Brain microvascular endothelial cell (primary cell): ENCODE data around the gene CFI.

Experiments used
- DNase-seq: peaks from one replicate; pipeline ENCODE4 v3.0.0-alpha.2; 2020
- H3K27ac ChIP-seq: fragments of 250-450 bp; sonication (Bioruptor Pico); 2 replicates; pipeline ENCODE4 v1.5.1; 2020; ENCODE audit warnings: mild to moderate bottlenecking, moderate library complexity
- H3K27me3 ChIP-seq: fragments of 250-450 bp; sonication (Bioruptor Pico); replicated peaks from 2 replicates; pipeline ENCODE4 v1.5.1; 2020; ENCODE audit warnings: mild to moderate bottlenecking
- H3K36me3 ChIP-seq: fragments of 250-450 bp; sonication (Bioruptor Pico); replicated peaks from 2 replicates; pipeline ENCODE4 v1.5.1; 2020; ENCODE audit warnings: mild to moderate bottlenecking
- H3K4me3 ChIP-seq: 2 replicates; pipeline ENCODE4 v1.5.1; 2011; ENCODE audit warnings: low read depth, mild to moderate bottlenecking, control low read depth, low read length, moderate library complexity
- in situ Hi-C: cut with HindIII; loops from 2 replicates; pipeline ENCODE4 v1.10.0; 2017; ENCODE audit warnings: low sequenced_read_pairs, low pct_ligation_motif_present
- TF ChIP-seq, protein P1 (sequence below): IDR thresholded peaks from 2 replicates; pipeline ENCODE4 v1.5.1; 2011; ENCODE audit warnings: low read depth, mild to moderate bottlenecking, moderate library complexity, low read length, control low read depth, inconsistent platforms; ENCODE audit errors: missing control alignments

CFI gene

GRCh38 chr4:109810552-109811387 lies 9.0 kb upstream of the CFI start:
- in situ Hi-C loops = no loop called here
- no peak overlapping the region for H3K4me3 ChIP-seq
- H3K36me3 ChIP-seq = no peaks in the 10 kb centered on the region
- no peaks in the 10 kb centered on the region for H3K27me3 ChIP-seq
- TF ChIP-seq, protein P1, sequence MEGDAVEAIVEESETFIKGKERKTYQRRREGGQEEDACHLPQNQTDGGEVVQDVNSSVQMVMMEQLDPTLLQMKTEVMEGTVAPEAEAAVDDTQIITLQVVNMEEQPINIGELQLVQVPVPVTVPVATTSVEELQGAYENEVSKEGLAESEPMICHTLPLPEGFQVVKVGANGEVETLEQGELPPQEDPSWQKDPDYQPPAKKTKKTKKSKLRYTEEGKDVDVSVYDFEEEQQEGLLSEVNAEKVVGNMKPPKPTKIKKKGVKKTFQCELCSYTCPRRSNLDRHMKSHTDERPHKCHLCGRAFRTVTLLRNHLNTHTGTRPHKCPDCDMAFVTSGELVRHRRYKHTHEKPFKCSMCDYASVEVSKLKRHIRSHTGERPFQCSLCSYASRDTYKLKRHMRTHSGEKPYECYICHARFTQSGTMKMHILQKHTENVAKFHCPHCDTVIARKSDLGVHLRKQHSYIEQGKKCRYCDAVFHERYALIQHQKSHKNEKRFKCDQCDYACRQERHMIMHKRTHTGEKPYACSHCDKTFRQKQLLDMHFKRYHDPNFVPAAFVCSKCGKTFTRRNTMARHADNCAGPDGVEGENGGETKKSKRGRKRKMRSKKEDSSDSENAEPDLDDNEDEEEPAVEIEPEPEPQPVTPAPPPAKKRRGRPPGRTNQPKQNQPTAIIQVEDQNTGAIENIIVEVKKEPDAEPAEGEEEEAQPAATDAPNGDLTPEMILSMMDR = no peak
- no peak for DNase-seq
- no peak overlapping the region for H3K27ac ChIP-seq

- Histone ChIP-seq H3K4me3 (no peak overlapping the region), H3K27me3 (no peaks in the 10 kb centered on the region), H3K27ac (no peak overlapping the region), H3K36me3 (no peaks in the 10 kb centered on the region)
- DNase-seq = no peak
- TF ChIP-seq, protein P1 = no peak
- in situ Hi-C loops = no loop called here
Measured at GRCh38 chr4:109809655-109810054, 7.9 kb upstream of the CFI start.

DNA sequence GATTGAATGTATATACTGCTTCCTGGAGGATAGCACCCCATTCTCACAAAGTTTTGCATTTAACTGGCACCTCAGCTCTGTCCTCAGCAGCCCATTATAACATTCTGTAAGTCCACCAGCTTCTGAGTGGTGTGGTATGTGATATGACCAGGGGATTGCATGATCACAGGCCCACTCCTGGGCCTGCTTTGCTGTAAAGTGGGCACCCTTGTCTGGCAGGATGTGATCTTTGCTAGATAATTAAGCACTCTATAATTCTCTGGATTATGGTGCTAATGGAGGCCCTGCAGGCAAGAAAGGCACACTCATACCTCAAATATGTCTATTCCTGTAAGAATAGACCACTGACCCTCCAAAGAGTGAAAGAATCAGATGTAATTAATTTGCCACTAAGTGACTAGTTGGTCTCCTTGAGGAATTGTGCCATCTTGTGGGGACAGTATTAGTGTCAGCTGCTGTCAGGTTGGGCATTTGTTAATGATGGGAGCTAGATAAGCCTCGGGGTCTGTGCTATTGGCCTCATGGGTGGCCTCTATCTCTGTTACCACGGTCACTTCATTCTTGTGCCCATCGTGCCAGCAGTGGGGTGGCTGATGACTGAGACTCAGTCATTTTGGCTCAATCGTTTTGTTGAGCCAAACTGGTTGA lies 2.2 kb upstream of the CFI start:
- peak; percentile 36 for DNase-seq
- no peak overlapping the region for H3K27ac ChIP-seq
- TF ChIP-seq, protein P1 = peak; percentile 64
- no peaks in the 10 kb centered on the region for H3K36me3 ChIP-seq
- no peak overlapping the region for H3K4me3 ChIP-seq
- H3K27me3 ChIP-seq = no peaks in the 10 kb centered on the region
- in situ Hi-C loops = no loop called here

DNA sequence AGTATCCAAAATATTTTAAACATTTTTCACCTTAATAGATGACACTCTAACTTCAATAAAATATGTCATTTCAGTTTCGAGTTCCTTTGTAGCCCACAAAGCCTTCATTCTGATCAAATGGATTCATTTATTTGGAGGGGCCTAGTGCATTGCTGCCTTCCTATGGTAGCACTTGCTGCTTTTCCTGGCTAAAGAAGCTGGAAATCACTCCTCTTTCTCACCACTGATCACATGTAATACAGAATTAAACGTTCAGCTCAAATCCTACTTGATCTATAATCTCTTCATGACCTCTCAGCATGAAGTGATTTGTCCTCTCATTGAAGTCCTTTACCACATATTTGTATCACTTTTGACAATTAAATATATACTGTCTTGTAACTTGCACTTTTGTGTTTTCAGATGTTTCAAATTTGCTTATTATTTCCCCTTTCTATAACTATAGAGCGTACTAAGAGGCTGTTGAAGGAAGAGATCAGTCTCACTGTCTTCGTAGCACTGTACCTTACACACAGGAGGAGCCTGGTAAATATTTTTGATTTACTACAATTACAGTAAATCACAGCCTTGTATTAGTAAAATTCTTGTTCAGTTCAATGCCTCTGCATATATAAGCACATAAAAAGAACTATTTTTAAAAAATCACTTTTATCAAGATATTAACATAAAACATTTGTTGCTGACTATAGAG lies 555 bp downstream of the CFI start:
- no peaks in the 10 kb centered on the region for H3K27me3 ChIP-seq
- TF ChIP-seq, protein P1 = no peak
- in situ Hi-C loops = no loop called here
- no peaks in the 10 kb centered on the region for H3K36me3 ChIP-seq
- DNase-seq = no peak
- no peak overlapping the region for H3K4me3 ChIP-seq
- H3K27ac ChIP-seq = no peak overlapping the region

DNA sequence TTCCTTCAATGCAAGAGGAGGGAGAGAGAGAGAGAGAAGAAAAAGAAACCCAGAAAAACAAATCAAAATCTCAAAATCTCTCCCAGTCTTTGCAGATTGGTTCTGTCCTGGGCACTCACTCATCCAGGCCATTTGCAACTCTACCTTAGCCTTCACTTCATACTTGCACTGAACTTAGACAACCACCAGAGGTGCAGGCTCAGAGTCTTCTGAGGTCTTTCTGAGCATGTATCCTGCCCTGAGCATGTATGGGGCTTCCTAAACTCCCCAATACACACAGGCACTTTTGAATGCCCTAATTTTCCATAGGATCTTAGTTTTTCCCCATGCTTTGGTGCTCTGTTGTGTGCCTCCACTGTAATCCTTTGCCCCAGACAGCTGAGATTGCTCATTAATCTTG lies 2.9 kb downstream of the CFI start:
- TF ChIP-seq, protein P1 = peak; percentile 14
- in situ Hi-C loops = no loop called here
- H3K4me3 ChIP-seq = no peak overlapping the region

More for the DNA sequence above, 2.9 kb downstream of the CFI start:
- Histone ChIP-seq H3K27me3 (no peaks in the 10 kb centered on the region), H3K36me3 (no peaks in the 10 kb centered on the region), H3K27ac (no peak overlapping the region)
- DNase-seq = no peak
